Stimulated activated CD4-positive, alpha-beta T cell treated with anti-CD3 and anti-CD28 coated beads, TNF-alpha, amount 100 ng/mL, for 48 hours (primary cell): Measurements from ENCODE around the gene DPP10.

Experiments used
- DNase-seq, 3 donors: peaks; one replicate each; pipeline ENCODE4 v3.0.0-alpha.2; 2020; ENCODE audit warnings: low read depth in 3 of 3

The DPP10 gene

GRCh38 chr2:115248066-115248465, 805.6 kb downstream of the DPP10 start:
- DNase-seq = no peak

GRCh38 chr2:115277366-115277765, 834.9 kb downstream of the DPP10 start:
- no peak for DNase-seq

GRCh38 chr2:115285416-115285815, 843.0 kb downstream of the DPP10 start:
- DNase-seq = no peak

- DNase-seq = no peak
Measured at GRCh38 chr2:115290478-115290877, 848.0 kb downstream of the DPP10 start.

GRCh38 chr2:115292742-115293141, 850.3 kb downstream of the DPP10 start:
- DNase-seq = no peak

GRCh38 chr2:115294999-115295398, 852.6 kb downstream of the DPP10 start:
- no peak for DNase-seq

GRCh38 chr2:115297056-115297455, 854.6 kb downstream of the DPP10 start:
- no peak for DNase-seq

GRCh38 chr2:115299199-115299598, 856.8 kb downstream of the DPP10 start:
- no peak for DNase-seq

- no peak for DNase-seq
Measured at GRCh38 chr2:115305712-115306111, 863.3 kb downstream of the DPP10 start.

- no peak for DNase-seq
Measured at GRCh38 chr2:115314119-115314518, 871.7 kb downstream of the DPP10 start.

- no peak for DNase-seq
Measured at GRCh38 chr2:115327061-115327460, 884.6 kb downstream of the DPP10 start.

- no peak for DNase-seq
Measured at GRCh38 chr2:115359550-115359949, 917.1 kb downstream of the DPP10 start.

- no peak for DNase-seq
Measured at GRCh38 chr2:115364093-115364492, 921.7 kb downstream of the DPP10 start.

GRCh38 chr2:115369400-115369799, 927.0 kb downstream of the DPP10 start:
- DNase-seq = no peak

GRCh38 chr2:115374981-115375380, 932.5 kb downstream of the DPP10 start:
- no peak for DNase-seq

- DNase-seq = no peak
Measured at GRCh38 chr2:115384399-115384798, 942.0 kb downstream of the DPP10 start.

- DNase-seq = no peak
Measured at GRCh38 chr2:115386465-115386864, 944.0 kb downstream of the DPP10 start.

- no peak for DNase-seq
Measured at GRCh38 chr2:115389024-115389423, 946.6 kb downstream of the DPP10 start.

- DNase-seq = no peak
Measured at GRCh38 chr2:115389898-115390565, 947.6 kb downstream of the DPP10 start.

GRCh38 chr2:115396579-115396978, 954.1 kb downstream of the DPP10 start:
- DNase-seq = no peak

GRCh38 chr2:115400940-115401339, 958.5 kb downstream of the DPP10 start:
- no peak for DNase-seq

GRCh38 chr2:115412501-115412900, 970.1 kb downstream of the DPP10 start:
- DNase-seq = no peak

GRCh38 chr2:115413791-115414190, 971.4 kb downstream of the DPP10 start:
- no peak for DNase-seq

GRCh38 chr2:115414466-115414865, 972.0 kb downstream of the DPP10 start:
- DNase-seq = no peak
